A673 (cell line): ENCODE data around the gene CCDC136.

Experiments used
- EZH2 ChIP-seq: fragments of 200-600 bp; sonication (generic); IDR thresholded peaks from 2 replicates; pipeline ENCODE4 v1.6.1; 2017; ENCODE audit warnings: borderline replicate concordance, low read depth, mild to moderate bottlenecking, mixed read lengths, antibody characterized with exemption, low read length; ENCODE audit not compliant: poor library complexity, severe bottlenecking
- TF ChIP-seq, protein P1 (sequence below): fragments of 300-800, 200-600 bp; sonication (generic); conservative IDR thresholded peaks from 2 replicates; pipeline ENCODE4 v1.5.1; 2017; ENCODE audit warnings: low read depth, mild to moderate bottlenecking, antibody characterized with exemption, low read length, moderate library complexity, mixed read lengths

DNA sequence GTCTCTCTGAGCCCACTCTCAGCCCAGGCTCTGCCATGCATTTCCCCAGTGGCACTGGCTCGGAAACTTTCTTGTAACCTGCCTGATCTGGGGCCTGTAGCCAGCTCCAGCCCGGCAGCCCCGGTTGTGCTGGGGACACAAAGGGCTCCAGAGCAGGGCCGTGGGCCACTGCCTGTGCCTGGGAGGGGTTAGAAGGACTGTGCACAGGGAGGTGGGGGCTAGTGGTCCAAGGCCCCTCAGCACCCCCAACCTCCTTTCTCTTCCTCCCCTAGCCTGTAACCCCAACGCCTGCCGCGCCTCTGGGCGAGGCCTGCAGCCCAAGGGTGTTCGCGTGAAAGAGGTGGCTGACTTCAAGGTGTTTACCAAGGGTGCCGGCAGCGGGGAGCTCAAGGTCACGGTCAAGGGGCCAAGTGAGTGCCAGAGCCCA lies 48.0 kb downstream of the CCDC136 start:
- TF ChIP-seq, protein P1, sequence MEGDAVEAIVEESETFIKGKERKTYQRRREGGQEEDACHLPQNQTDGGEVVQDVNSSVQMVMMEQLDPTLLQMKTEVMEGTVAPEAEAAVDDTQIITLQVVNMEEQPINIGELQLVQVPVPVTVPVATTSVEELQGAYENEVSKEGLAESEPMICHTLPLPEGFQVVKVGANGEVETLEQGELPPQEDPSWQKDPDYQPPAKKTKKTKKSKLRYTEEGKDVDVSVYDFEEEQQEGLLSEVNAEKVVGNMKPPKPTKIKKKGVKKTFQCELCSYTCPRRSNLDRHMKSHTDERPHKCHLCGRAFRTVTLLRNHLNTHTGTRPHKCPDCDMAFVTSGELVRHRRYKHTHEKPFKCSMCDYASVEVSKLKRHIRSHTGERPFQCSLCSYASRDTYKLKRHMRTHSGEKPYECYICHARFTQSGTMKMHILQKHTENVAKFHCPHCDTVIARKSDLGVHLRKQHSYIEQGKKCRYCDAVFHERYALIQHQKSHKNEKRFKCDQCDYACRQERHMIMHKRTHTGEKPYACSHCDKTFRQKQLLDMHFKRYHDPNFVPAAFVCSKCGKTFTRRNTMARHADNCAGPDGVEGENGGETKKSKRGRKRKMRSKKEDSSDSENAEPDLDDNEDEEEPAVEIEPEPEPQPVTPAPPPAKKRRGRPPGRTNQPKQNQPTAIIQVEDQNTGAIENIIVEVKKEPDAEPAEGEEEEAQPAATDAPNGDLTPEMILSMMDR, result no peak
- no peak for TF ChIP-seq EZH2
